SK-N-SH (cell line): Measurements from ENCODE around the gene CDSN.
A peak's percentile ranks its signal among the peaks of the same experiment; 100 is the strongest.

Experiments
- CTCF ChIP-seq: fragments of 200-600 bp; sonication (generic); IDR thresholded peaks from 2 replicates; pipeline ENCODE4 v1.6.1; 2017; ENCODE audit warnings: antibody characterized with exemption, mild to moderate bottlenecking, moderate library complexity
- GATA2 ChIP-seq: sonication (generic); formaldehyde crosslinking; IDR thresholded peaks from 2 replicates; pipeline ENCODE4 v1.5.0; 2020; ENCODE audit warnings: mild to moderate bottlenecking, missing genetic modification reagents
- JUND ChIP-seq: IDR thresholded peaks from 2 replicates; pipeline ENCODE4 v1.4.0; 2012
- NRF1 ChIP-seq: IDR thresholded peaks from 2 replicates; pipeline ENCODE4 v1.6.1; 2012; ENCODE audit warnings: low read depth, mild to moderate bottlenecking, low read length
- POLR2AphosphoS5 ChIP-seq: IDR thresholded peaks from 2 replicates; pipeline ENCODE4 v1.6.1; 2012; ENCODE audit warnings: low read depth, low read length
- TAF1 ChIP-seq: IDR thresholded peaks from 2 replicates; pipeline ENCODE4 v1.6.1; 2012; ENCODE audit warnings: low read depth, mild to moderate bottlenecking, low read length, moderate library complexity, borderline replicate concordance
- YY1 ChIP-seq: IDR thresholded peaks from 2 replicates; pipeline ENCODE4 v1.4.0; 2012; ENCODE audit warnings: low read depth, mild to moderate bottlenecking
- TF ChIP-seq, protein P1 (sequence below): fragments of 150-350 bp; IDR thresholded peaks from 2 replicates; pipeline ENCODE4 v1.6.1; 2017; ENCODE audit warnings: antibody characterized with exemption, low read length, low read depth, borderline replicate concordance

- TF ChIP-seq, protein P1, sequence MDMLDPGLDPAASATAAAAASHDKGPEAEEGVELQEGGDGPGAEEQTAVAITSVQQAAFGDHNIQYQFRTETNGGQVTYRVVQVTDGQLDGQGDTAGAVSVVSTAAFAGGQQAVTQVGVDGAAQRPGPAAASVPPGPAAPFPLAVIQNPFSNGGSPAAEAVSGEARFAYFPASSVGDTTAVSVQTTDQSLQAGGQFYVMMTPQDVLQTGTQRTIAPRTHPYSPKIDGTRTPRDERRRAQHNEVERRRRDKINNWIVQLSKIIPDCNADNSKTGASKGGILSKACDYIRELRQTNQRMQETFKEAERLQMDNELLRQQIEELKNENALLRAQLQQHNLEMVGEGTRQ, result no peak
- no peak for TF ChIP-seq CTCF
- no peak for TF ChIP-seq POLR2AphosphoS5
- no peak for TF ChIP-seq YY1
- TF ChIP-seq TAF1, result no peak
- TF ChIP-seq NRF1, result no peak
- peak; percentile 55; the same call in 1 of the 2 replicates for TF ChIP-seq JUND
- no peak for TF ChIP-seq GATA2 (CRISPR knock-in tag)
Measured at GRCh38 chr6:31075528-31075927, 44.7 kb downstream of the CDSN start.
